Endothelial cell of umbilical vein (primary cell): ENCODE measurements around the gene ANXA6.

Experiments used
- CTCF ChIP-seq, 2 donors: IDR thresholded peaks; 1 replicate in 1 of 2; 2 replicates in 1 of 2; pipeline ENCODE4 v1.5.1; 2011; ENCODE audit warnings: low read length in 2 of 2, mild to moderate bottlenecking in 2 of 2, moderate library complexity in 2 of 2, control low read depth in 1 of 2, inconsistent platforms in 1 of 2, low read depth in 1 of 2; ENCODE audit not compliant: insufficient read depth in 1 of 2; ENCODE audit errors: extremely low read depth in 1 of 2
- EZH2 ChIP-seq: IDR thresholded peaks from 2 replicates; pipeline ENCODE4 v1.6.1; 2012; ENCODE audit warnings: borderline replicate concordance, low read depth, mild to moderate bottlenecking, moderate library complexity, low read length, inconsistent platforms; ENCODE audit not compliant: severe bottlenecking
- FOS ChIP-seq: IDR thresholded peaks from 2 replicates; pipeline ENCODE4 v1.6.1; 2011; ENCODE audit warnings: mild to moderate bottlenecking, low read length, moderate library complexity, borderline replicate concordance; ENCODE audit not compliant: insufficient read depth
- GATA2 ChIP-seq: IDR thresholded peaks from 2 replicates; pipeline ENCODE4 v1.7.0; 2011; ENCODE audit warnings: low read depth, mild to moderate bottlenecking, moderate library complexity, mixed read lengths, low read length; ENCODE audit not compliant: insufficient read length, insufficient read depth
- JUN ChIP-seq: IDR thresholded peaks from 2 replicates; pipeline ENCODE4 v1.6.1; 2011; ENCODE audit warnings: borderline replicate concordance, low read depth; ENCODE audit not compliant: insufficient read length, insufficient read depth
- MYC ChIP-seq: IDR thresholded peaks from one replicate; pipeline ENCODE4 v1.6.1; 2011; ENCODE audit warnings: mild to moderate bottlenecking, low read depth, low read length
- POLR2A ChIP-seq: IDR thresholded peaks from 2 replicates; pipeline ENCODE4 v1.6.1; 2012; ENCODE audit warnings: low read depth, mild to moderate bottlenecking, control low read depth, low read length
- POLR2AphosphoS5 ChIP-seq: IDR thresholded peaks from 2 replicates; pipeline ENCODE4 v1.6.1; 2012; ENCODE audit warnings: low read depth, mild to moderate bottlenecking, control low read depth, low read length, moderate library complexity; ENCODE audit not compliant: insufficient read depth

GRCh38 chr5:151063142-151063989, 94.2 kb downstream of the ANXA6 start:
- peak; percentile 49 for TF ChIP-seq POLR2AphosphoS5
- peak; percentile 82 for TF ChIP-seq JUN
- TF ChIP-seq CTCF (IDR thresholded peaks at IDR 0.05; ENCODE audit: extremely low read depth in 1 of 2, insufficient read depth in 1 of 2, low read depth in 1 of 2, low read length in 2 of 2), result no peak
- no peak for TF ChIP-seq MYC
- no peak for TF ChIP-seq POLR2A
- no peak for TF ChIP-seq GATA2
- TF ChIP-seq EZH2, result no peak
- TF ChIP-seq FOS, result peak; percentile 88
